ENCODE measurements around the gene TDRD10.

Gene TDRD10

DNA sequence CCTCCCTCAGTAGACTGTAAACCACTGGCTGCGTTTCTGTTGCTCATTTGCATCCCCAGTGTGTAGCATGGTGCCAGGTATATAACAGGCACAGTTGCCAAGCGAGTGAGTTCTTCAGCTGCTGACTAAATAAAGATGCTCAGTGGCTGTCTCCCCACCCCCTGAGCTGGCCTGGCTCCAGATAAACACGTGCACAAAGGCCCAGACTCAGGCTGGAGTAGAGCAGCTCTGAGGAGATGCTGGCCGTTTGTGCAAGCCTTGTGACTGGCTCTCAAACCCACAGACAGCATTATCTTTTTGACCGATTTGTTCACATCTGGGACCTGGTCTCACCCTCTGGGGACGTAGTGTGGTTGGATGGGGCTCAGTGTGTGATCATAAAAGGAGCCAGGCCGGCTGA is 72.7 kb downstream of the TDRD10 start:
- no peak overlapping the region for H3K4me3 ChIP-seq (ENCODE audit: control insufficient read depth in 1 of 7, extremely low read depth in 1 of 7, insufficient read depth in 4 of 7, low read depth in 2 of 7, low read length in 6 of 7)
- peaks cover 0 to 3% (median 0%) of the 10 kb centered on the region in 5 experiments for H3K27me3 ChIP-seq (replicated peaks in 2 of 5; ENCODE audit: control insufficient read depth in 4 of 5, insufficient read depth in 5 of 5, low read length in 4 of 5)
- POLR2A ChIA-PET: interaction anchor here (0.9 to 1.3 kb wide), 2 partner anchors 8 to 14 kb away, joined by 3 read pairs; no protein-coding TSS in a partner anchor
- peaks cover 0 to 19% (median 9%) of the 10 kb centered on the region in 4 experiments for H3K36me3 ChIP-seq (ENCODE audit: control insufficient read depth in 4 of 4, insufficient read depth in 4 of 4, low read length in 3 of 4)
- no peaks in the 10 kb centered on the region for H3K4me1 ChIP-seq (ENCODE audit: control extremely low read depth in 1 of 4, control insufficient read depth in 4 of 4, insufficient read depth in 4 of 4, low read length in 3 of 4)
- 56% methylated on average over 3 of the region's 7 CpGs for WGBS (ENCODE audit: insufficient coverage)
- no peaks in the 10 kb centered on the region for H3K9me3 ChIP-seq (ENCODE audit: control extremely low read depth in 1 of 5, control insufficient read depth in 4 of 5, insufficient read depth in 2 of 5, low read depth in 1 of 5, low read length in 4 of 5)
- no peak overlapping the region for H3K27ac ChIP-seq (ENCODE audit: insufficient read depth in 1 of 2, low read depth in 1 of 2, low read length in 2 of 2, poor library complexity in 1 of 2, severe bottlenecking in 2 of 2)
- peak in 1 of 3 donors; percentile 12 for DNase-seq
- CTCF ChIA-PET: interaction anchor here (2.5 kb wide), 1 partner anchor 15 kb away, joined by 10 read pairs; no protein-coding TSS in a partner anchor

DNA sequence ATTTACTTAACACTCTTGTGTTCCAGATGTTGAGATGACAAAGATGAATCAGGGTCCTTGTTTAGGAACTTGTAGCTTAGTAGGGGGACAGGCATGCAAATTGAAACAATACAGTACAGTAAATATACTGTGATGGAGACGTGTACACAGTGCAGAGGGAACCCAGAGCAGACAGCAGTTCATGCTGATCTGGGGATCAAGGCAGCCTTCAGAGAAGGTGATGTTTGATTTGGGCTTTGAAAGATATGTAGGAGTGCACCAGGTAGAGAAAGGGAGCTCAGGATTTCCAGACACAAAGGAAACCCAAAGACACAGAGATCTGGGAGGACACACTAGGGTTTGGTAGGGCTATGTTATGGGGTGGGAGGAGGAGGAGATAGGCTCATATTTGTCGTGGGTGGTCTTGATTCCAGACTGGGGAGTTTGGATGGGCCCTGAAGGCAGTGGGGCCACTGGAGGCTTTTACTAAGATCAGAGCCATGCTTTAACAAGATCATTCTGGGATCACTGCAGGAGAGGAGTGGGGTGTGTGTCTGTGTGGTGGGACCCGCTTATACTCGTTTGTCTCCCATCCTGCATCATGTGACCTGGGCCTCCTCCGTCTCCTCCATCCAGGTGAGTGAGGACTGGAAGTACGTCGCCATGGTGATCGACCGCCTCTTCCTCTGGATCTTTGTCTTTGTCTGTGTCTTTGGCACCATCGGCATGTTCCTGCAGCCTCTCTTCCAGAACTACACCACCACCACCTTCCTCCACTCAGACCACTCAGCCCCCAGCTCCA is 73.3 kb downstream of the TDRD10 start:
- no peaks in the 10 kb centered on the region for H3K9me3 ChIP-seq (ENCODE audit: control extremely low read depth in 1 of 5, control insufficient read depth in 4 of 5, insufficient read depth in 2 of 5, low read depth in 1 of 5, low read length in 4 of 5)
- H3K27me3 ChIP-seq (replicated peaks in 2 of 5; ENCODE audit: control insufficient read depth in 4 of 5, insufficient read depth in 5 of 5, low read length in 4 of 5): peaks cover 0 to 2% (median 0%) of the 10 kb centered on the region in 5 experiments
- H3K27ac ChIP-seq (ENCODE audit: insufficient read depth in 1 of 2, low read depth in 1 of 2, low read length in 2 of 2, poor library complexity in 1 of 2, severe bottlenecking in 2 of 2): no peak overlapping the region
- WGBS (ENCODE audit: insufficient coverage): 95% methylated on average over 10 of the region's 10 CpGs
- H3K4me3 ChIP-seq (ENCODE audit: control insufficient read depth in 1 of 7, extremely low read depth in 1 of 7, insufficient read depth in 4 of 7, low read depth in 2 of 7, low read length in 6 of 7): no peak overlapping the region
- ChIA-PET CTCF (interaction anchor here (0.7 to 1.9 kb wide), 5 partner anchors 9 to 379 kb away, joined by 3 to 7 read pairs (median 5); no protein-coding TSS in a partner anchor), POLR2A (interaction anchor here (0.9 to 1.3 kb wide), 2 partner anchors 9 to 14 kb away, joined by 3 read pairs; no protein-coding TSS in a partner anchor)
- H3K36me3 ChIP-seq (ENCODE audit: control insufficient read depth in 4 of 4, insufficient read depth in 4 of 4, low read length in 3 of 4): peaks cover 0 to 25% (median 15%) of the 10 kb centered on the region in 4 experiments
- no peaks in the 10 kb centered on the region for H3K4me1 ChIP-seq (ENCODE audit: control extremely low read depth in 1 of 4, control insufficient read depth in 4 of 4, insufficient read depth in 4 of 4, low read length in 3 of 4)
- no peak for DNase-seq

GRCh38 chr1:154575951-154576566 is 74.0 kb downstream of the TDRD10 start:
- Histone ChIP-seq H3K36me3 (ENCODE audit: control insufficient read depth in 4 of 4, insufficient read depth in 4 of 4, low read length in 3 of 4) (peaks cover 0 to 32% (median 21%) of the 10 kb centered on the region in 4 experiments), H3K9me3 (ENCODE audit: control extremely low read depth in 1 of 5, control insufficient read depth in 4 of 5, insufficient read depth in 2 of 5, low read depth in 1 of 5, low read length in 4 of 5) (no peaks in the 10 kb centered on the region), H3K27ac (ENCODE audit: insufficient read depth in 1 of 2, low read depth in 1 of 2, low read length in 2 of 2, poor library complexity in 1 of 2, severe bottlenecking in 2 of 2) (no peak overlapping the region), H3K4me3 (ENCODE audit: control insufficient read depth in 1 of 7, extremely low read depth in 1 of 7, insufficient read depth in 4 of 7, low read depth in 2 of 7, low read length in 6 of 7) (no peak overlapping the region), H3K4me1 (ENCODE audit: control extremely low read depth in 1 of 4, control insufficient read depth in 4 of 4, insufficient read depth in 4 of 4, low read length in 3 of 4) (no peaks in the 10 kb centered on the region), H3K27me3 (replicated peaks in 2 of 5; ENCODE audit: control insufficient read depth in 4 of 5, insufficient read depth in 5 of 5, low read length in 4 of 5) (peaks cover 0 to 2% (median 0%) of the 10 kb centered on the region in 5 experiments)
- ChIA-PET POLR2A (no interaction called here), CTCF (interaction anchor here (0.7 to 1.9 kb wide), 8 partner anchors 10 to 378 kb away, joined by 3 to 7 read pairs (median 3); no protein-coding TSS in a partner anchor)
- whole genome bisulfite sequencing (ENCODE audit: insufficient coverage): 94% methylated on average over 2 of the region's 8 CpGs
- DNase-seq: no peak

- Histone ChIP-seq H3K4me1 (ENCODE audit: control extremely low read depth in 1 of 4, control insufficient read depth in 4 of 4, insufficient read depth in 4 of 4, low read length in 3 of 4) (no peaks in the 10 kb centered on the region), H3K27ac (ENCODE audit: insufficient read depth in 1 of 2, low read depth in 1 of 2, low read length in 2 of 2, poor library complexity in 1 of 2, severe bottlenecking in 2 of 2) (no peak overlapping the region), H3K36me3 (ENCODE audit: control insufficient read depth in 4 of 4, insufficient read depth in 4 of 4, low read length in 3 of 4) (peaks cover 2 to 45% (median 31%) of the 10 kb centered on the region in 4 experiments), H3K4me3 (ENCODE audit: control insufficient read depth in 1 of 7, extremely low read depth in 1 of 7, insufficient read depth in 4 of 7, low read depth in 2 of 7, low read length in 6 of 7) (no peak overlapping the region), H3K27me3 (replicated peaks in 2 of 5; ENCODE audit: control insufficient read depth in 4 of 5, insufficient read depth in 5 of 5, low read length in 4 of 5) (peaks cover 0 to 2% (median 0%) of the 10 kb centered on the region in 5 experiments), H3K9me3 (ENCODE audit: control extremely low read depth in 1 of 5, control insufficient read depth in 4 of 5, insufficient read depth in 2 of 5, low read depth in 1 of 5, low read length in 4 of 5) (no peaks in the 10 kb centered on the region)
- CTCF ChIA-PET: interaction anchor here (0.8 to 1.4 kb wide), 5 partner anchors 14 to 692 kb away, joined by 3 to 4 read pairs (median 3); no protein-coding TSS in a partner anchor
- no peak for DNase-seq
- POLR2A ChIA-PET: interaction anchor here (0.7 kb wide), 1 partner anchor 10 kb away, joined by 3 read pairs; the partner anchor contains the start of gene CHRNB2
- WGBS (ENCODE audit: insufficient coverage): 79% methylated on average over 6 of the region's 7 CpGs
Measured at GRCh38 chr1:154577346-154578057, 75.5 kb downstream of the TDRD10 start.

DNA sequence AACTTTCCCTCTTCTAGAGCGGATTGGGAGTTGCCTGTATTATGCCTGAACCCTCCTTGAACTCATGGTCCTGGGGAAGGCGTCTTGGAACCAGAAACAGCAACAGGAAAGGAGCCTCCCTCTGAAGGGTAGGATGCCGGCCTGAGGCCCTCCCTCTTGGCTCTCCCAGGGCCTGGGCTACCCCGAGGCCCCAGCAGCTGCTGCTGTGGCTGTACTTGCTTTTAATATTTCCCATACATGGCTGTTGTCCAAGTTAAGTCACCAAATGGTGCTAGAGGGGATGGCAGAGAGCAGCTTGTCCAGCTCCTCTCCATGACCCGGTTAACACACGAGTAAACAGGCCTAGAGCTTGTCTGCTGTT is 76.0 kb downstream of the TDRD10 start:
- Histone ChIP-seq H3K9me3 (ENCODE audit: control extremely low read depth in 1 of 5, control insufficient read depth in 4 of 5, insufficient read depth in 2 of 5, low read depth in 1 of 5, low read length in 4 of 5) (no peaks in the 10 kb centered on the region), H3K27ac (ENCODE audit: insufficient read depth in 1 of 2, low read depth in 1 of 2, low read length in 2 of 2, poor library complexity in 1 of 2, severe bottlenecking in 2 of 2) (no peak overlapping the region), H3K27me3 (replicated peaks in 2 of 5; ENCODE audit: control insufficient read depth in 4 of 5, insufficient read depth in 5 of 5, low read length in 4 of 5) (no peaks in the 10 kb centered on the region), H3K4me1 (ENCODE audit: control extremely low read depth in 1 of 4, control insufficient read depth in 4 of 4, insufficient read depth in 4 of 4, low read length in 3 of 4) (no peaks in the 10 kb centered on the region), H3K36me3 (ENCODE audit: control insufficient read depth in 4 of 4, insufficient read depth in 4 of 4, low read length in 3 of 4) (peaks cover 2 to 50% (median 33%) of the 10 kb centered on the region in 4 experiments), H3K4me3 (ENCODE audit: control insufficient read depth in 1 of 7, extremely low read depth in 1 of 7, insufficient read depth in 4 of 7, low read depth in 2 of 7, low read length in 6 of 7) (no peak overlapping the region)
- DNase-seq: no peak
- ChIA-PET POLR2A (no interaction called here), CTCF (interaction anchor here (1.0 to 2.0 kb wide), 2 partner anchors 18 to 693 kb away, joined by 3 to 7 read pairs; no protein-coding TSS in a partner anchor)
- 93% methylated on average over 5 of the region's 6 CpGs for WGBS (ENCODE audit: insufficient coverage)

DNA sequence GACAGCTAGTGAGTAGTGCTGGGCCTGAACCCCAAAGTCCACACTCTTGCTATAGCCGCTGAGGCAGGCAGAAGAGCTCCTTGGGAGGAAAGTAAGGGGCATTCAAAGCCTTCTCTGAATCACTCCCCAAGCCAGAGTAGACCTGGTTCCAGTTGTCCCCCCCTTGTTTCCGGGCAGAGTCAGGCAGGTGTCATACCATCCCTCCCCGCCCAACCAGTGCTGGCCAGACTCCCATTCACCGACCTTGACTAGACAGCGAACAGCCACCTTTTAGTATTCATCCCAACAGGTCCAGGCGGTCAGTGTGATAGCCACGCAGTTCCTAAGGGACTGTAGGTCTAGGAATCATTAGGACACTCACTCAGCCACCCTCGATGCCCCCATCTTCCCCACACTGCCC is 77.4 kb downstream of the TDRD10 start:
- peaks cover 6 to 63% (median 45%) of the 10 kb centered on the region in 4 experiments for H3K36me3 ChIP-seq (ENCODE audit: control insufficient read depth in 4 of 4, insufficient read depth in 4 of 4, low read length in 3 of 4)
- ChIA-PET CTCF (interaction anchor here (2.0 to 2.9 kb wide), 2 partner anchors 12 to 20 kb away, joined by 7 to 11 read pairs; no protein-coding TSS in a partner anchor), POLR2A (no interaction called here)
- no peaks in the 10 kb centered on the region for H3K4me1 ChIP-seq (ENCODE audit: control extremely low read depth in 1 of 4, control insufficient read depth in 4 of 4, insufficient read depth in 4 of 4, low read length in 3 of 4)
- H3K27ac ChIP-seq (ENCODE audit: insufficient read depth in 1 of 2, low read depth in 1 of 2, low read length in 2 of 2, poor library complexity in 1 of 2, severe bottlenecking in 2 of 2): no peak overlapping the region
- no peak overlapping the region for H3K4me3 ChIP-seq (ENCODE audit: control insufficient read depth in 1 of 7, extremely low read depth in 1 of 7, insufficient read depth in 4 of 7, low read depth in 2 of 7, low read length in 6 of 7)
- no peaks in the 10 kb centered on the region for H3K27me3 ChIP-seq (replicated peaks in 2 of 5; ENCODE audit: control insufficient read depth in 4 of 5, insufficient read depth in 5 of 5, low read length in 4 of 5)
- DNase-seq: no peak
- no peaks in the 10 kb centered on the region for H3K9me3 ChIP-seq (ENCODE audit: control extremely low read depth in 1 of 5, control insufficient read depth in 4 of 5, insufficient read depth in 2 of 5, low read depth in 1 of 5, low read length in 4 of 5)
- 99% methylated on average over 7 of the region's 8 CpGs for WGBS (ENCODE audit: insufficient coverage)

Measured in common myeloid progenitor, CD34-positive (primary cell).